IMR-90 (cell line): ENCODE measurements around the gene KCTD10. TPM values are rescaled to one million over a fixed set of nuclear protein-coding genes. Genes with fewer than 3 reads are reported as not detected.

Source experiments
- ATAC-seq: fragments of 200-7000 bp; cut with Tn5 transposase; 2 replicates; pipeline ENCODE4 v1.9.1; 2020; ENCODE audit warnings: low read depth, mild to moderate bottlenecking, moderate library complexity
- BruUV-seq: library from RNA; stranded (reverse); fragments of 400-500 nt; replicated peaks from 2 replicates; lab custom pipeline; 2021; lab: Mats Ljungman, UMichigan
- CTCF ChIA-PET: fragments of 300-600 bp; formaldehyde crosslinking; extraction: SDS; loops from one replicate; lab custom pipeline; 2021; ENCODE audit warnings: antibody characterized with exemption; lab: Yijun Ruan, JAX
- POLR2A ChIA-PET: fragments of 300-600 bp; sonication (Branson Sonifier 250); formaldehyde crosslinking; loops from one replicate; lab custom pipeline; 2022; ENCODE audit warnings: antibody characterized with exemption; ENCODE audit not compliant: unreplicated experiment; lab: Charles Lee
- DNase-seq: peaks from one replicate; pipeline ENCODE4 v3.0.0; 2013
- H2AFZ ChIP-seq: replicated peaks from 2 replicates; pipeline ENCODE3; 2013; ENCODE audit warnings: low read length, mild to moderate bottlenecking; ENCODE audit not compliant: poor library complexity
- H2AK5ac ChIP-seq: 2 replicates; pipeline ENCODE4 v1.6.1; 2013; ENCODE audit warnings: low read depth, low read length, inconsistent platforms
- H2AK9ac ChIP-seq: replicated peaks from 2 replicates; pipeline ENCODE3; 2013; ENCODE audit warnings: mild to moderate bottlenecking, low read depth, low read length, moderate library complexity; ENCODE audit not compliant: poor library complexity
- H2BK120ac ChIP-seq: 2 replicates; pipeline ENCODE4 v1.6.1; 2013; ENCODE audit warnings: low read depth, low read length, inconsistent platforms
- H2BK15ac ChIP-seq: 3 replicates; pipeline ENCODE4 v1.6.1; 2013; ENCODE audit warnings: low read depth, low read length, inconsistent platforms
- H2BK20ac ChIP-seq: 2 replicates; pipeline ENCODE4 v1.6.1; 2013; ENCODE audit warnings: low read depth, mild to moderate bottlenecking, inconsistent platforms, low read length, moderate library complexity
- H2BK5ac ChIP-seq: 2 replicates; pipeline ENCODE4 v1.6.1; 2013; ENCODE audit warnings: mild to moderate bottlenecking, low read depth, low read length, inconsistent platforms; ENCODE audit not compliant: poor library complexity, severe bottlenecking
- H3K14ac ChIP-seq: replicated peaks from 2 replicates; pipeline ENCODE4 v1.6.1; 2013; ENCODE audit warnings: low read depth, low read length, inconsistent platforms
- H3K18ac ChIP-seq: 2 replicates; pipeline ENCODE4 v1.6.1; 2013; ENCODE audit warnings: low read depth, low read length, control low read depth
- H3K23ac ChIP-seq: 2 replicates; pipeline ENCODE4 v1.6.1; 2013; ENCODE audit warnings: low read depth, low read length, inconsistent platforms
- H3K27ac ChIP-seq: 2 replicates; pipeline ENCODE4 v1.5.1; 2013; ENCODE audit warnings: mild to moderate bottlenecking, control low read depth, low read length; ENCODE audit not compliant: insufficient read depth
- H3K27me3 ChIP-seq: 2 replicates; pipeline ENCODE4 v1.6.1; 2013; ENCODE audit warnings: low read length; ENCODE audit not compliant: control insufficient read depth, insufficient read depth
- H3K36me3 ChIP-seq: 2 replicates; pipeline ENCODE4 v1.6.1; 2013; ENCODE audit warnings: low read length, mixed read lengths; ENCODE audit not compliant: control insufficient read depth, insufficient read depth
- H3K4ac ChIP-seq: 2 replicates; pipeline ENCODE4 v1.6.1; 2013; ENCODE audit warnings: low read depth, low read length, inconsistent platforms
- H3K4me1 ChIP-seq: 2 replicates; pipeline ENCODE4 v1.6.1; 2013; ENCODE audit warnings: low read length, mixed read lengths; ENCODE audit not compliant: control insufficient read depth, insufficient read depth
- H3K4me2 ChIP-seq: 2 replicates; pipeline ENCODE4 v1.6.1; 2013; ENCODE audit warnings: low read depth, mild to moderate bottlenecking, control low read depth, low read length, moderate library complexity
- H3K4me3 ChIP-seq: 2 replicates; pipeline ENCODE4 v1.5.1; 2013; ENCODE audit warnings: low read depth, mild to moderate bottlenecking, control low read depth, low read length, moderate library complexity; ENCODE audit not compliant: insufficient read depth
- H3K56ac ChIP-seq: 2 replicates; pipeline ENCODE4 v1.6.1; 2013; ENCODE audit warnings: low read length, inconsistent platforms; ENCODE audit not compliant: insufficient read depth; ENCODE audit errors: extremely low read depth
- H3K79me1 ChIP-seq, 2 experiments: 2 replicates each; pipeline ENCODE4 v1.6.1; 2013; ENCODE audit warnings: low read length in 2 of 2, inconsistent platforms in 1 of 2, low read depth in 1 of 2
- H3K9ac ChIP-seq: 2 replicates; pipeline ENCODE4 v1.6.1; 2013; ENCODE audit warnings: low read depth, low read length, control low read depth
- H3K9me1 ChIP-seq: 2 replicates; pipeline ENCODE4 v1.6.1; 2013; ENCODE audit warnings: low read length, inconsistent platforms; ENCODE audit not compliant: insufficient read depth
- H3K9me3 ChIP-seq: 2 replicates; pipeline ENCODE4 v1.6.1; 2013; ENCODE audit warnings: low read length; ENCODE audit not compliant: control insufficient read depth, insufficient read depth
- H4K20me1 ChIP-seq: 2 replicates; pipeline ENCODE4 v1.6.1; 2013; ENCODE audit warnings: low read length, inconsistent platforms; ENCODE audit not compliant: insufficient read depth
- H4K5ac ChIP-seq: 2 replicates; pipeline ENCODE4 v1.6.1; 2013; ENCODE audit warnings: mild to moderate bottlenecking, low read depth, low read length, control low read depth
- H4K8ac ChIP-seq, 2 experiments: 2 replicates each; pipeline ENCODE4 v1.6.1; 2013; ENCODE audit warnings: low read depth in 2 of 2, low read length in 2 of 2, control low read depth in 1 of 2, inconsistent platforms in 1 of 2
- H4K91ac ChIP-seq: 2 replicates; pipeline ENCODE4 v1.6.1; 2013; ENCODE audit warnings: low read depth, low read length, inconsistent platforms; ENCODE audit not compliant: insufficient read depth
- BHLHE40 ChIP-seq: fragments of 150-350 bp; IDR thresholded peaks from 2 replicates; pipeline ENCODE4 v1.6.1; 2016; ENCODE audit warnings: mild to moderate bottlenecking, low read depth, low read length
- CEBPB ChIP-seq: IDR thresholded peaks from 2 replicates; pipeline ENCODE4 v1.6.1; 2012; ENCODE audit warnings: low read depth, low read length, improper control_type of control experiment
- CHD1 ChIP-seq: IDR thresholded peaks from 2 replicates; pipeline ENCODE4 v1.6.1; 2012; ENCODE audit warnings: low read depth, low read length, improper control_type of control experiment
- FOS ChIP-seq: fragments of 150-350 bp; IDR thresholded peaks from 2 replicates; pipeline ENCODE4 v1.6.1; 2016; ENCODE audit warnings: low read depth, low read length
- MXI1 ChIP-seq: IDR thresholded peaks from 2 replicates; pipeline ENCODE4 v1.6.1; 2012; ENCODE audit warnings: low read depth, mild to moderate bottlenecking, low read length, moderate library complexity, borderline replicate concordance
- NFE2L2 ChIP-seq: fragments of 150-350 bp; IDR thresholded peaks from 2 replicates; pipeline ENCODE4 v1.6.1; 2016; ENCODE audit warnings: low read depth, mild to moderate bottlenecking, low read length
- POLR2A ChIP-seq: IDR thresholded peaks from 2 replicates; pipeline ENCODE4 v1.6.1; 2012; ENCODE audit warnings: mild to moderate bottlenecking, low read depth, low read length
- RAD21 ChIP-seq: IDR thresholded peaks from 2 replicates; pipeline ENCODE4 v1.6.1; 2012; ENCODE audit warnings: low read length, improper control_type of control experiment
- RCOR1 ChIP-seq: IDR thresholded peaks from 2 replicates; pipeline ENCODE4 v1.6.1; 2012; ENCODE audit warnings: mild to moderate bottlenecking, low read length, improper control_type of control experiment; ENCODE audit not compliant: insufficient replicate concordance
- RFX5 ChIP-seq: IDR thresholded peaks from 2 replicates; pipeline ENCODE4 v1.8.0; 2012; ENCODE audit warnings: low read depth, mild to moderate bottlenecking, low read length, moderate library complexity
- WGBS, 2 experiments: methylation state at CpG; one replicate each; pipeline versions ENCODE4 v1.1.5 to v1.1.7; 2013; ENCODE audit warnings: missing lambda C conversion rate in 2 of 2; ENCODE audit not compliant: insufficient read length in 1 of 2; ENCODE audit errors: extremely low coverage in 2 of 2; 5-methylcytosine and 5-hydroxymethylcytosine counted together
- dilution Hi-C: fragments of 300-500 bp; cut with HindIII; formaldehyde crosslinking; loops from one replicate; pipeline ENCODE4 v1.14.3; 2018; ENCODE audit warnings: low sequenced_read_pairs; ENCODE audit not compliant: unreplicated experiment
- in situ Hi-C: fragments of 300-500 bp; cut with MboI; formaldehyde crosslinking; loops from 3 replicates; pipeline ENCODE4 v1.14.3; 2019; ENCODE audit warnings: low sequenced_read_pairs, inconsistent platforms, mixed read lengths
- intact Hi-C: fragments of 100-400 bp; cut with micrococcal nuclease; formaldehyde crosslinking; loops from 2 replicates; pipeline ENCODE4 v1.10.0; 2022
- polyA plus RNA-seq, 3 experiments: library from polyadenylated mRNA; depleted of rRNA; stranded (reverse); fragments of >200 nt; gene quantifications; 2 replicates each; pipeline ENCODE4 v1.2.3, GENCODE V29; 2012; ENCODE audit warnings: low replicate concordance in 1 of 3
- total RNA-seq: library from RNA; depleted of rRNA; stranded (reverse); fragments of >200 nt; gene quantifications from 2 replicates; pipeline ENCODE4 v1.2.3, GENCODE V29; 2012
- TF ChIP-seq, protein P1 (sequence below): fragments of 150-350 bp; IDR thresholded peaks from 2 replicates; pipeline ENCODE4 v1.6.1; 2016; ENCODE audit warnings: low read depth, mild to moderate bottlenecking, low read length, moderate library complexity, borderline replicate concordance
- TF ChIP-seq, protein P2 (sequence below): fragments of 150-350 bp; IDR thresholded peaks from 2 replicates; pipeline ENCODE4 v1.6.1; 2017; ENCODE audit warnings: mild to moderate bottlenecking, antibody characterized with exemption, low read length, low read depth
- TF ChIP-seq, protein P3 (sequence below): conservative IDR thresholded peaks from 2 replicates; pipeline ENCODE4 v1.5.1; 2012; ENCODE audit warnings: mild to moderate bottlenecking, low read depth, low read length, improper control_type of control experiment

Gene KCTD10
- total and polyA plus RNA-seq, 2 of the 4 experiments (the other 2 are of a cell fraction) = 72.1 to 88.4 TPM

DNA sequence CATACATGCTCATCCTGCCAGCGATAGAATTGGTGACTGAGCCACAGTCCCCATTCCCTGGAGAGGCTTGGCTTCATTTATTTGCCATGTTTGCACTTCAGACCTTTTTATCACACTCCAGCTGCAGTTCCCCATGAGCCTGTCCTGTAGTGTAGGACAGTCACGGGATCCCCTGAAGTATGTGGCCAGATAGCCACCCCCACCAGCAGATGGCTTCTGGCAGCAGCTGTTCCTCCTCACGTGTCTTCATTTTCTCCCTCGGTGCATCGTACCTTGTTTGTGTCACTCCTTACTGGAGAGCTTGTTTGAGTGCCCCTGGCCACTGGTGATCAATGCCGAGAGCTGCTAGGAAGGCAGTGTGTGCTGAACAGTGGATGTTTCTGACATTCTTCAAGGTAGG is 40.5 kb upstream of the KCTD10 start:
- intact Hi-C loops = loop anchor here (1.0 to 2.0 kb wide), 4 partner anchors 56 to 327 kb away; partner anchors contain the start of genes MMAB and MVK
- POLR2A ChIA-PET = no interaction called here
- dilution Hi-C loops = no loop called here

More for the DNA sequence above, 40.5 kb upstream of the KCTD10 start:
- no peaks in the 10 kb centered on the region for H3K27me3 ChIP-seq
- H2BK20ac ChIP-seq = no peak overlapping the region
- no peak overlapping the region for H2BK120ac ChIP-seq
- no peak for ATAC-seq
- no peak overlapping the region for H4K8ac ChIP-seq
- no peak overlapping the region for H3K4me3 ChIP-seq
- no peak overlapping the region for H3K14ac ChIP-seq
- H4K5ac ChIP-seq = no peak overlapping the region
- no peak overlapping the region for H2BK15ac ChIP-seq
- CTCF ChIA-PET = interaction anchor here (1.2 kb wide), 1 partner anchor 16 kb away, joined by 3 read pairs; no protein-coding TSS in a partner anchor
- H3K4ac ChIP-seq = no peak overlapping the region
- H2AK9ac ChIP-seq = no peak overlapping the region
- H3K4me2 ChIP-seq = no peak overlapping the region
- in situ Hi-C loops = loop anchor here (5.0 kb wide), 1 partner anchor 255 kb away; no protein-coding TSS in a partner anchor
- H2BK5ac ChIP-seq = no peak overlapping the region
- H3K56ac ChIP-seq = no peak overlapping the region
- no peak overlapping the region for H2AFZ ChIP-seq
- peaks cover 58% of the 10 kb centered on the region for H3K36me3 ChIP-seq
- no peak overlapping the region for H3K9ac ChIP-seq
- H3K9me3 ChIP-seq = no peaks in the 10 kb centered on the region
- H3K27ac ChIP-seq = no peak overlapping the region
- no peak overlapping the region for H3K18ac ChIP-seq
- H3K79me1 ChIP-seq = no peaks in the 10 kb centered on the region
- H3K9me1 ChIP-seq = peaks cover 3% of the 10 kb centered on the region
- H3K4me1 ChIP-seq = peaks cover 7% of the 10 kb centered on the region
- no peaks in the 10 kb centered on the region for H4K20me1 ChIP-seq
- TF ChIP-seq, protein P1, sequence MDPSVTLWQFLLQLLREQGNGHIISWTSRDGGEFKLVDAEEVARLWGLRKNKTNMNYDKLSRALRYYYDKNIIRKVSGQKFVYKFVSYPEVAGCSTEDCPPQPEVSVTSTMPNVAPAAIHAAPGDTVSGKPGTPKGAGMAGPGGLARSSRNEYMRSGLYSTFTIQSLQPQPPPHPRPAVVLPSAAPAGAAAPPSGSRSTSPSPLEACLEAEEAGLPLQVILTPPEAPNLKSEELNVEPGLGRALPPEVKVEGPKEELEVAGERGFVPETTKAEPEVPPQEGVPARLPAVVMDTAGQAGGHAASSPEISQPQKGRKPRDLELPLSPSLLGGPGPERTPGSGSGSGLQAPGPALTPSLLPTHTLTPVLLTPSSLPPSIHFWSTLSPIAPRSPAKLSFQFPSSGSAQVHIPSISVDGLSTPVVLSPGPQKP = no peak
- TF ChIP-seq FOS (no peak), CHD1 (no peak), MXI1 (no peak), RAD21 (no peak), NFE2L2 (no peak), POLR2A (no peak), RCOR1 (no peak), BHLHE40 (no peak), CEBPB (no peak), RFX5 (no peak)
- TF ChIP-seq, protein P2, sequence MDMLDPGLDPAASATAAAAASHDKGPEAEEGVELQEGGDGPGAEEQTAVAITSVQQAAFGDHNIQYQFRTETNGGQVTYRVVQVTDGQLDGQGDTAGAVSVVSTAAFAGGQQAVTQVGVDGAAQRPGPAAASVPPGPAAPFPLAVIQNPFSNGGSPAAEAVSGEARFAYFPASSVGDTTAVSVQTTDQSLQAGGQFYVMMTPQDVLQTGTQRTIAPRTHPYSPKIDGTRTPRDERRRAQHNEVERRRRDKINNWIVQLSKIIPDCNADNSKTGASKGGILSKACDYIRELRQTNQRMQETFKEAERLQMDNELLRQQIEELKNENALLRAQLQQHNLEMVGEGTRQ = no peak
- TF ChIP-seq, protein P3, sequence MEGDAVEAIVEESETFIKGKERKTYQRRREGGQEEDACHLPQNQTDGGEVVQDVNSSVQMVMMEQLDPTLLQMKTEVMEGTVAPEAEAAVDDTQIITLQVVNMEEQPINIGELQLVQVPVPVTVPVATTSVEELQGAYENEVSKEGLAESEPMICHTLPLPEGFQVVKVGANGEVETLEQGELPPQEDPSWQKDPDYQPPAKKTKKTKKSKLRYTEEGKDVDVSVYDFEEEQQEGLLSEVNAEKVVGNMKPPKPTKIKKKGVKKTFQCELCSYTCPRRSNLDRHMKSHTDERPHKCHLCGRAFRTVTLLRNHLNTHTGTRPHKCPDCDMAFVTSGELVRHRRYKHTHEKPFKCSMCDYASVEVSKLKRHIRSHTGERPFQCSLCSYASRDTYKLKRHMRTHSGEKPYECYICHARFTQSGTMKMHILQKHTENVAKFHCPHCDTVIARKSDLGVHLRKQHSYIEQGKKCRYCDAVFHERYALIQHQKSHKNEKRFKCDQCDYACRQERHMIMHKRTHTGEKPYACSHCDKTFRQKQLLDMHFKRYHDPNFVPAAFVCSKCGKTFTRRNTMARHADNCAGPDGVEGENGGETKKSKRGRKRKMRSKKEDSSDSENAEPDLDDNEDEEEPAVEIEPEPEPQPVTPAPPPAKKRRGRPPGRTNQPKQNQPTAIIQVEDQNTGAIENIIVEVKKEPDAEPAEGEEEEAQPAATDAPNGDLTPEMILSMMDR = no peak
- H2AK5ac ChIP-seq = no peak overlapping the region
- 60% methylated on average over 2 of the region's 6 CpGs; no CpG with 5 or more reads in 1 of the 2 experiments for WGBS, 2 experiments
- no peak for DNase-seq
- no peak overlapping the region for H3K23ac ChIP-seq
- no peak overlapping the region for H4K91ac ChIP-seq
- no TSS peak for BruUV-seq
